Measurements from ENCODE around the gene DND1. TPM values are rescaled to one million over a fixed set of nuclear protein-coding genes. Genes with fewer than 3 reads are reported as not detected.
"Not testable (repeated sequence)": the region's sequence is repeated elsewhere in the genome, so short reads cannot be mapped to it uniquely, and the experiment has no call there.

The DND1 gene
- total RNA-seq: 10 to 100 TPM; 31.8 to 47.2 TPM
- 21.8 TPM for polyA plus RNA-seq (ENCODE audit: insufficient read depth, low read depth, low replicate concordance)
- long read RNA-seq, donor 1, transcript DND1-201 (4 exons, 1,605 nt): major isoform, 5 of 5 reads
- long read RNA-seq, donor 1, partial matches to known transcripts: 0 of 5 reads
- long read RNA-seq, donor 1, other reads (novel, unspliced or antisense): 0 of 5 reads
- long read RNA-seq, donor 2, partial matches to known transcripts: 0 of 4 reads
- long read RNA-seq, donor 2, other reads (novel, unspliced or antisense): 0 of 4 reads

- peak within 1 kb of the TSS; percentile 38 to 39 for H3K4me3 ChIP-seq
- DNase-seq: peak; percentile 64
These were observed at the start of gene DND1 for GRCh38 chr5:140673187-140673976. TSS of gene DND1 (minus strand) at chr5:140673576. CDS start at chr5:140673542, 34 bp downstream.

GRCh38 chr5:140721395-140721794 is 48.0 kb upstream of the DND1 start:
- H3K36me3 ChIP-seq (ENCODE audit: low read depth, missing control alignments); H3K27me3 ChIP-seq; H3K4me3 ChIP-seq; H3K4me1 ChIP-seq; intact Hi-C loops (cut with DNase I; ENCODE audit: low total_unique reads); H3K27ac ChIP-seq; H3K9me3 ChIP-seq; DNase-seq: not testable (repeated sequence)
- 58 to 72% methylated on average over 5 of the region's 5 CpGs for WGBS, 2 donors

More at GRCh38 chr5:140673187-140673976, at the start of gene DND1:
- intact Hi-C loops (cut with DNase I; ENCODE audit: low total_unique reads): no loop called here
- Histone ChIP-seq H3K36me3 (ENCODE audit: low read depth, missing control alignments) (no peaks in the 10 kb centered on the region), H3K27me3 (no peaks in the 10 kb centered on the region), H3K27ac (peak within 1 kb of the TSS in 1 of 2 donors; percentile 24), H3K4me1 (no peaks in the 10 kb centered on the region), H3K9me3 (no peaks in the 10 kb centered on the region)
- WGBS, 2 donors: 68 to 72% methylated on average over 41 to 45 of the region's 45 CpGs
- no peak for TF ChIP-seq CTCF (IDR thresholded peaks at IDR 0.05)
- TF ChIP-seq POLR2A (IDR thresholded peaks at IDR 0.05): no peak

GRCh38 chr5:140720738-140721137 is 47.4 kb upstream of the DND1 start:
- H3K27me3 ChIP-seq; H3K4me1 ChIP-seq; DNase-seq; intact Hi-C loops (cut with DNase I; ENCODE audit: low total_unique reads); H3K4me3 ChIP-seq; H3K36me3 ChIP-seq (ENCODE audit: low read depth, missing control alignments); H3K9me3 ChIP-seq; H3K27ac ChIP-seq: not testable (repeated sequence)
- WGBS, 2 donors: 35 to 46% methylated on average over 6 of the region's 6 CpGs

GRCh38 chr5:140718266-140718592 is 44.9 kb upstream of the DND1 start:
- intact Hi-C loops (cut with DNase I; ENCODE audit: low total_unique reads): loop anchor here (10.0 kb wide), 1 partner anchor 343 kb away; no protein-coding TSS in a partner anchor
- Histone ChIP-seq H3K4me1 (no peaks in the 10 kb centered on the region), H3K9me3 (no peaks in the 10 kb centered on the region), H3K27ac (no peak overlapping the region), H3K27me3 (no peaks in the 10 kb centered on the region), H3K4me3 (peak overlapping the region in 1 of 2 donors; percentile 4), H3K36me3 (ENCODE audit: low read depth, missing control alignments) (no peaks in the 10 kb centered on the region)
- no peak for TF ChIP-seq POLR2A (IDR thresholded peaks at IDR 0.05)
- 64 to 74% methylated on average over 7 of the region's 7 CpGs for WGBS, 2 donors
- DNase-seq: no peak

GRCh38 chr5:140716238-140716637 is 42.9 kb upstream of the DND1 start:
- H3K27ac ChIP-seq; H3K27me3 ChIP-seq; H3K4me1 ChIP-seq; H3K9me3 ChIP-seq; DNase-seq; H3K4me3 ChIP-seq; H3K36me3 ChIP-seq (ENCODE audit: low read depth, missing control alignments): not testable (repeated sequence)
- intact Hi-C loops (cut with DNase I; ENCODE audit: low total_unique reads): loop anchor here (10.0 kb wide), 1 partner anchor 341 kb away; no protein-coding TSS in a partner anchor
- WGBS, 2 donors: 90 to 91% methylated on average over 2 of the region's 2 CpGs

- H3K4me1 ChIP-seq: no peaks in the 10 kb centered on the region
- H3K27me3 ChIP-seq: no peaks in the 10 kb centered on the region
- TF ChIP-seq POLR2A (IDR thresholded peaks at IDR 0.05): no peak
- no peak for TF ChIP-seq CTCF (IDR thresholded peaks at IDR 0.05)
- DNase-seq: no peak
- intact Hi-C loops (cut with DNase I; ENCODE audit: low total_unique reads): loop anchor here (10.0 kb wide), 1 partner anchor 339 kb away; no protein-coding TSS in a partner anchor
- no peaks in the 10 kb centered on the region for H3K9me3 ChIP-seq
- H3K4me3 ChIP-seq: no peak overlapping the region
- WGBS, 2 donors: 88 to 90% methylated on average over 1 of the region's 1 CpG
- H3K36me3 ChIP-seq (ENCODE audit: low read depth, missing control alignments): no peaks in the 10 kb centered on the region
- no peak overlapping the region for H3K27ac ChIP-seq
These were observed 40.3 kb upstream of the DND1 start for GRCh38 chr5:140713562-140714094.
